HFF-Myc (cell line): ENCODE results near the gene TAF5L.

Experiments used
- DNase-seq: peaks from one replicate; pipeline ENCODE4 v3.0.0-alpha.2; 2011; ENCODE audit warnings: low read depth; ENCODE audit errors: extremely low read depth
- H3K4me3 ChIP-seq: replicated peaks from 2 replicates; pipeline ENCODE4 v1.5.1; 2011; ENCODE audit warnings: low read depth, mild to moderate bottlenecking, control low read depth, low read length
- CTCF ChIP-seq: IDR thresholded peaks from 2 replicates; pipeline ENCODE4 v1.5.1; 2012; ENCODE audit warnings: mild to moderate bottlenecking, low read depth, low read length, control low read depth; ENCODE audit errors: missing control alignments

Gene TAF5L

GRCh38 chr1:229578168-229579058 lies 47.5 kb downstream of the TAF5L start:
- no peak for DNase-seq
- no peak overlapping the region for H3K4me3 ChIP-seq
- no peak for TF ChIP-seq CTCF

GRCh38 chr1:229574679-229575442 lies 51.1 kb downstream of the TAF5L start:
- no peak for TF ChIP-seq CTCF
- no peak for DNase-seq
- no peak overlapping the region for H3K4me3 ChIP-seq

GRCh38 chr1:229572286-229572685 lies 53.6 kb downstream of the TAF5L start:
- DNase-seq, result no peak
- TF ChIP-seq CTCF, result no peak
- H3K4me3 ChIP-seq, result no peak overlapping the region

GRCh38 chr1:229570891-229571516 lies 54.9 kb downstream of the TAF5L start:
- H3K4me3 ChIP-seq, result no peak overlapping the region
- TF ChIP-seq CTCF, result no peak
- no peak for DNase-seq

GRCh38 chr1:229570305-229570704 lies 55.6 kb downstream of the TAF5L start:
- no peak for TF ChIP-seq CTCF

GRCh38 chr1:229567109-229567868 lies 58.6 kb downstream of the TAF5L start:
- no peak for TF ChIP-seq CTCF
- H3K4me3 ChIP-seq, result no peak overlapping the region
- DNase-seq, result no peak

More at GRCh38 chr1:229570305-229570704, 55.6 kb downstream of the TAF5L start:
- DNase-seq, result no peak
- H3K4me3 ChIP-seq, result no peak overlapping the region
